IPS DF 19.7 (cell line): ENCODE data around the gene GNG7.
"Not testable (repeated sequence)": the region's sequence is repeated elsewhere in the genome, so short reads cannot be mapped to it uniquely, and the experiment has no call there.

Experiments
- DNase-seq: peaks from one replicate; pipeline ENCODE4 v3.0.0-alpha.2; 2013; ENCODE audit warnings: low read depth, low spot score

GNG7 gene

DNA sequence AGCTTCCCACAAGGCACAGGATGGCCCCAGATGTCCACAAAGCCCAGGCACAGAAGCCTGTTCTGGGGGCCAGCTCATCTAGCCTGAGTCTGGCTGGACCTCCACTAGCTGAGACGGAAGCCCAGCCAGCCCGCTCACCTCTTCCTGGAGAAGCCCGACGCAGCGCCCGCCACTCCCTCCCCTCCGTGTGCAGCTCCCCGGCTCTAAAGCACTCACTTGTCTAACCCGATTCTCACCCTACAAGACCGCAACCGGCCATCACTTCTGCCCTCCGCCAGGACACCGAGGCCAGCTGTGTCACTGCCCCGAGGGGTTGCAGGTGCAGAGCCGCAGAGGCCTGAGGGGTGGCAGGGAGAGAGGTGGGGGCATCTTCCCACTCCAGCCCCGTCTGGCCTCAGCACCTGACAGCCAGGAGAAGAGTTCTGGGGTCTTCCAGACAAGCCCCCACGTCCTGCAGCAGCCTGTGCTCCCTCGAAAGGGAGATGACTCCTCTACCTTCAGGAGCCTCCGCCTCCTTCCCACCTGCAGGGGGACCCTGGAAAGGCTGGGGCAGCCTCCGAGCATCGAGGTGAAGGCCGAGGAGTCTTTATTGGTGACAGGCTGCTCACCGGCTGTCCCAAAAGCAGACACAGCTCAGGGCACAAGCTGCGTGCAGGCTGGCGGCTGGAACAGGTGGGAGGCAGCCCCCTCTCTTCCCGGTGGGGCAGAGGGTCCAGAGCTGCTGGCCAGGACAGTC, 24.6 kb upstream of the GNG7 start:
- DNase-seq: no peak

DNA sequence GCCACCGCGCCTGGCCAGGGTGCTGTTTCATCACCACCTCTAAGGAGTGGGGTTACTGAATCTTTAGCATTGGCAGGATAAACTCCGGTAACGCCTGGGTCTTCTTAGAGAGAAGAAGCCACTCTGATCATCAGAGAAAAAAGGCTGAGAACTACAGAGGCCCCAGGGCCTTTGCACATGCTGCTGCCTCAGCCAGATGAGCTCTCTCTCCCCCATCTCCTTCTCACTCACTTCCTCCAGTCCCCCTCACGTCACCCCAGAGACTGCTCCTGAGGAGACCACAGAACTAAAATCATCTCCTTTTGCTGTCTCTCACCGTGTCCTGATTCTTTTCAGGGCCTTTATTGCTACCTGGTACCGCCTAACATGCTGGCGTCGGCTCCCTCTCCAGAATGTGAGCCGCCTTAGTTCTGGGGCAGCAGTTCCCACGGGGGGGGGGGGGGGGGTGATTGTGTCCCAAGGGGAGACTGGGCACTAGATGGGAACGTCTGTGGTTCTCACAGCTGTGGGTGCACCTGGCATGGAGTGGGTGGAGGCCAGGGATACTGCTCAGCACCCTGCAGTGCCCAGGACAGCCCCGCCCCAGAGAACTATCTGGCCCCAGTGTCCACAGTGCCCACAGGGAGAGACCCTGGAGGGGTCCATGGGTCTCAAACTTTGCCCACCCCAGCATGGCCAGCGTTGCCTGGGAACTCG, 23.8 kb upstream of the GNG7 start:
- no peak for DNase-seq

GRCh38 chr19:2724148-2724557, 21.7 kb upstream of the GNG7 start:
- DNase-seq: no peak

- no peak for DNase-seq
Observed at GRCh38 chr19:2723747-2724146, 21.3 kb upstream of the GNG7 start.

GRCh38 chr19:2723345-2723715, 20.8 kb upstream of the GNG7 start:
- DNase-seq: no peak

DNA sequence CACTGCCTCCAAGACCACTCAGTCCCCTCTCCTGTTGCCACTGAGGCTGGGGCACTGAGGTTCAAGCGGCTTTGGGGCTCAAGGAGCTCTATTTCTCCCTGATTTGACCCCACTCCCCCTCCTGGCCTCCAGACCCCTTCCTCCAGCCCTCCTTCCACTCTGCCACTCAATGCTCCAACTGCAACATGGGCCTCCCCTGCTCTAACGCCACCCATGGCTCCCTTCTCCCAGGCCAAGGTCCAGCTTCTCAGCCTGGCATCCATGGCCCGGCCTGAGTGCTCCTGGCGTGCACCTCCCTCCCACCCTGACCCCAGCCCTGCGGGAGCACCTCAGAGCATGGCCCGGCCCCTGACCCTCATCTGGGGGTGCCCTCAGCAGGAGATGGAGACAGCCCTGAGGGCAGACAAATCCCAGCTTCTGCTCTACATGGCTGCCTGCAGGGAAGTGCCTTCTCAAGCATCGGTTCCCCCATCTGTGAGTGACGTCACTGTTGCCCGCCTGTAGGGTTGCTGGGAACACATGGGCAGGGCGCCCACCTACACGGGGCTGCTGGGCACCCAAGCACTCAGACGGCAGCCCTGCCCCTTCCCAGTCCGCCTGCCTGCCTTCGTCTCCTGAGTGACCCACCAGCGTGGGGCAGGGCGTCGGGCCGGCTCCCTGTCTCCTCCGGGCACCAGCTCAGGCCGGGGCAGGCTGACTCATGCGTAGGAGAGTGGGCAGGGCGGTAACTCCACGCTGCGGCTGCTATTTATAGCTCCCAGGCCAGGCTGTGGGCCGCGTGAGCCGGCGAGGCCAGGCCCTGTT, 20.2 kb upstream of the GNG7 start:
- no peak for DNase-seq

DNA sequence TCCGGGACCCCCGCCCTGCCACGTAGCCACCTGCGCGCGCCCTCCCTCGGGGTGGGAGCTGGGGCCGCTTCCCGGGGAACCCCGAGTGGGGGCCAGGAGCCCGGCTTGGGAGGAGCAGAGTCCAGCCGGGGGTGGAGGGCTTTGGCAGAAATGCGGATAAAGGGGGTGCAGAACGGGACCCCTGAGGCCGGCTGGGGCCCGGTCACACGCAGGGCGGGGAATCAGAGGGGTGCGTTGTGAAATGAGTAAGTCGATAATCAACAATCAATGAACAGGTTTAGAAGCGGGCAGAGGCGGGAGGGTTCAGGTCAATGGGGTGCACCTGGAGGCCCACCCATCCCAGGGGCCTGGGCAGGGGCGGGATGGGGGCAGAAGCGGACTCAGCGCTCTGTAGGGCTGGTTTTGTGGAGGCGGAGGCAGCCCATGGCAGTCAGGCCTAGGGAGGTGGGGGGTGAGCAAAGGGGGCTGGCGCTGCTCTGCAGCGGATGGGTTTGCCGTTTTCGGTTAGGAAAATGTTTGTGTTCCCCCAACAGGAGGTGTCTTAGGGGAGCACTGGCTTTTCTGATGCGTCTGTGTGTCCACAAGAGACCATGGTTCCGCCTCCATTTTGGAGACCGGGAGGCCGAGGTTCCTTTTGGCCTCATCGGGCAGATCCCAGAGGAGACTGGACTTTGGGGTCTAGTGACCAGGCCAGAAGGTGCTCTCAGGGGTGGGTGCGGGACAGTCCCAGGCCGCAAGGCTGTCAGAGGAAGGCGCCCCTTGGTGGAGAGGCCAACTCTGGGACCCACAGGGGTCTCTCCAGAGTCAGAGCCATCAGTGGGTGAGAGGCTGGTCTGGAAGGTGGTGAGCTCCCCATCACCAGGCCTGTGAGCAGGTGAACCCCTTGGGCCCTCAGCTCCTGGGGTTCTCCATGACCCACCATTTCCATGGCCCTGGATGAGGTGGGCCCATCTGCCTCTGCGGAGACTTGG, 19.4 kb upstream of the GNG7 start:
- DNase-seq: no peak

DNA sequence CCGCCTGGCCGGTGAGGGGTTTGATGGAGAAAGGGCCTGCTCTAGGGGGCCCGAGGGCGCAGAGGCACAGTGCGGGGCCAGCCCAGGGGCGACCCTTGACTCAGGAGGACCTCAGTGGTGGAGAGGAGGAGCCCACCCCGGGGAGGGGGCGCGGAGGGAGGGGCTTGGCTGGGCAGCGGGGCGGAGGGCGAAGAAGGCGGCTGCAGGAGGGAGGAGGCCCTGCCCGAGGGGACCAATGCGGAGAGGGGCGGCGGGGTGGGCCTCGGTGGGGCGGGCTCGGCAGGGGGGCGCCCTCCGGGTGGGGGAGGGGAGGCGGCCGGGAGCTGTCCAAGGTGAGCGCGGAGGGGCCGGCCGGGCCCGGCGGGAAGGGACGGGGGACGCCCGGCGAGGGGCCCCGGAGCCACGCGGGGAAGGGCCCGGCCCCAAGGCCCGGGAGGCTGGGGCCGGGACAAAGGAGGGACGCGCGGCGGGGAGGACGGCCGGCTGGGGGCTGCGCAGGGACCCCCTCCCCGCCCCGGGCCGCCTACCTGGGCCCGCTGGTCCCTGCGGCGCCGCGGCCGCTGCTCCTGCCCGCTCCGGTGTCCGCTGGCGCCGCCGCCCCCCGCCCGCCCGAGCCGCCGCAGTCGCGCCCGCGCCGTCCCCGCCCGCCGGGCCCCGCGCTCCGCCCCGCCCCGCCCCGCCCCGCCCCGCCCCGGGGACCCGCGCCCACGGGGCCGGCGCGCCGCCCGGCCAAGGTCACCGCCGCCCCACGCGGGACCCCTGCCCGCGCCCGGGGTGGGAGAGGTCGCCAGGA, 18.5 kb upstream of the GNG7 start, which contains the start of gene DIRAS1:
TSS of gene DIRAS1 (minus strand) at position 596 of the 793 bp plus-strand sequence. CDS start 3,566 bp downstream, outside the sequence.
- DNase-seq: no peak

DNA sequence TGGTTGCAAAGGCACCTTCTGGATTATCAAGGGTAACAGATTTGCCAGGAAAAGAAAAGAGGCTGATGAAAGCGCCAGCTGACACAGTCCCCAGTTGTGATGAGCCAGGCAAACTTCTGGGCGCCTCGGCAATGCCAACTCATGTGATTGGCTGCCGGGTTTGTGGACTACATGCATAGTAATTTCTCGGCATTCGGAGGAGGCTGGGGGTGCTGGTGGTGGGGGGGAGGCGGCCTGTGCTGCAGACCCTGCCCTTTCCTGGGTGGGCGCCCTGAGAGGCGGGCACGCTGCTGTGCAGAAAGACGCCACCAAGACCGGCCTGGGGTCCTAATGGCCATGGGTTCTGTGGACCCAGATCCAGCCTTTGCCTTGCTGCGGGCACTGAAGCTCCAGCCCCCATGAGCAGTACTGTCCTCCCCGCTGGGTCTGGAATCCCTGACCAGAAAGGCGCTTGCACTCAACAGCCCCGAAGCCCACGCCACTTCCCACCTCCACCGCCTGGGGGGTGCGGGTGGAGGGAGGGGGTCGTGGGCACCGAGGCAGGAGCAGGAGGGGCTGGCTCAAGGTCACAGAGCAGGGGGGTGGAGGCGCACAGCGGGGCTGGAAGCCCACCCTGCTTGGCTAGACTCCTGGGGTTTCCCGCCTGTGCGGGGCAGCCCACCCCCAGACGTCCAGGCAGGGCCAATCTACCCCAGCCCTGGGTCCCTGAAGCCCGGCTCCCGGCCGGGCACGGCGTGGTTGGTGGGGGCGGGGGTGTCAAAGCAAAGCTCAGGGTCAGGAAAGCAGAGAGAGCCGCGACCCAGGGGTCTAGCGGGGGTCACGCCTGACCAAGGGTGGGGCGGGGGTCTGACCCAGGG, 17.7 kb upstream of the GNG7 start:
- no peak for DNase-seq

DNA sequence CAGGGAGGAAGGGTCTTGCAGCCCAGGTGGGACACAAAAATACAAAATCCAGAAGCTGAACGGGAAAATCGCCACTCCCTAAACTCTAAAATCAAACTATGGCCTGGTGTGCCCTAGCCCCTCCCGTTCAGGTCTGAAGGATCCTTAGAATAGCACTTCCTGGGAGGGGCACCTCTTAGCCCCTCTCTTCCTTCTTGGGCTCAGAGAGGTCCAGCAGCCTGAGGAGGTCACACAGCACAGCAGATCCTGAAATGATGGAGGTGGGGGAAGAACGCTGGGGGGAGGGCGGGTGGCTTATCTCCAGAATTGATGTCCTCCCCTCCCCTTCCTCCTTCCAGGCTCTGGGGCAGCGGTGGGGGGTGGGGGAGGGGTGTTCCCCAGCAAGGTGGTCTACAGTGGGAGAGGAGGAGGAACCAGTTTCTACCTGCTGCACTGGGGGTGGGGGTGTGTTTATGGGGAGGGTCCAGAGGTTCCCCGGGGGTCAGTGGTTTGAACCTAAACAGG, 16.8 kb upstream of the GNG7 start:
- no peak for DNase-seq

DNA sequence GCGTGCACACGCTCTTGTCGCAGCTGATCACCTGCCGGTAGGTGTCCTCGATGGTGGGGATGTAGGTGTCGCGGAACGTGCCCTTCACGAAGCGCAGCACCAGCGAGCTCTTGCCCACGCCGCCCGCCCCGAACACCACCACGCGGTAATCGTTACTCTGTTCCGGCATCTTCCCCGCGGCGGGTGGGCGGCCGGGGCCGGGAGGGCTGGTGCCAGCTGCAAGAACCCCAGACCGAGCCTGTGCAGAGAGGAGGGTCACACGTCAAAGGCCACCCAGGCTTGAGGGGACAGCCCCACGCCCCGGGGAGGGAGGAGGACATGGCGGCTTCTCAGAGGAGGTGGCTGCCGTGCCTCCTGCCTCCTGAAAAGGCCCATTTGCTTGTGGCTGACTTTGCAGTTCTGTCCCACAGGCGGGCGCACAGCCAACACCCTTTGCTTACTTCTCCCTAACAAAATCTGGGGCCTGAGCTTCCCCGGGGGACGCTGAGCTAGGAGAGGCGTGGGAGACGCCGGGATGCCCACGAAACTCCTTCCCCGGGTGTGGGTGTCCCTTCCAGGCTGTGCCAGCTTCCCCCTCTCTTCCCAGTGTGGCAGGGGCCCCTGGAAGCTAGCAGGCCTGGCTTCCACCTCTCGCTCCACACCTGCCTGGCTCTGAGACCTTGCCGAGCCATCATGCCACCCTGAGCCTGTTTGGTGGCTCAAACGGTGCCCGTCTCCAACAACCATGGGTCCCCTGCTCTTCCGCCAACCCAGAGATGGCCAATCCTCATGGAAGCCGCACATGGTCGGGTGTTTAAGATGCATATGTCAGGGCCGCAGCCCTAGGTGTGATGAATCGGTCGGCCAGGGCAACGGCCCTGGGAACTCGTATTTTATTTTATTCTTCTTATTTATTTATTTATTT, 15.4 kb upstream of the GNG7 start:
- no peak for DNase-seq

DNA sequence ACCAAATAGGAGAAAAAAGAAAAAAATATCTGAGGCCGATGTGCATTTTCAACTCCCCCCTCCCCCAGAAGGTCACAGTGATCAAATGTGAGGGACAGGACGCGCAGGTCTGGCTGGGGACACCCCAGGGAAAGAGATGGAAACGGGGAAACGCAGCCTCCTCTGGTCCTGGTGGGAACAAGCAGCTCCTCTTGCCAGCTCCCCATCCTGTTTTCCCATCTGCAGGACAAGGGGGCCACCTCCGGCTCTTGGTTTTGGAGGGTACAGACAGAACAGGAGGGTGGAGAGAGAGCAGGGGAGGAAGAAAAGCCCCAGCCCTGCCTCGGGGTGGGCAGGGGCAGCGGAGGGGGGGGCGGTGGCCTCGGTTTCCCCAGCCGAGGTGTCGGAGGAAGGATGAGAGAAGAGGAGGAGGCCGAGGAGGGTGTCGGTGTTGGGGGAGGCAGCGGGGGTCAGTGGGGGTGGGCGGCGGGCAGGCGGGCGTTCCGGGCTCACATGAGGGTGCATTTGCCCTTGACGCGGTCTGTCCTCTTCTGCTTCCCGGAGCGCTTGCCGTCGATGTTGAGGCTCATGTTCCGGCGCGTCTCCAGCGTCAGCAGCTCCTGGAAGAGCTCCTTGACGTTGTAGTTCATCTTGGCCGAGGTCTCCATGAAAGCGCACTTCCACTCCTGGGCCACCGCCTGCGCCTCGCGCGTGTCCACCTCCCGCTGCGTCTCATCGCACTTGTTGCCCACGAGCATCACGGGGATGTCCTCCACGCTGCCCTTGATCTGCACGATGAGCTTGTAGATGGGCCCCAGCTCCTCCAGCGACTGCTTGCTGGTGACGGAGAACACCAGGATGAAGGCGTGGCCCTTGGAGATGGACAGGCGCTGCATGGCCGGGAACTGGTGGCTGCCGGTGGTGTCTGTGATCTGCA, 14.5 kb upstream of the GNG7 start:
- DNase-seq: no peak

DNA sequence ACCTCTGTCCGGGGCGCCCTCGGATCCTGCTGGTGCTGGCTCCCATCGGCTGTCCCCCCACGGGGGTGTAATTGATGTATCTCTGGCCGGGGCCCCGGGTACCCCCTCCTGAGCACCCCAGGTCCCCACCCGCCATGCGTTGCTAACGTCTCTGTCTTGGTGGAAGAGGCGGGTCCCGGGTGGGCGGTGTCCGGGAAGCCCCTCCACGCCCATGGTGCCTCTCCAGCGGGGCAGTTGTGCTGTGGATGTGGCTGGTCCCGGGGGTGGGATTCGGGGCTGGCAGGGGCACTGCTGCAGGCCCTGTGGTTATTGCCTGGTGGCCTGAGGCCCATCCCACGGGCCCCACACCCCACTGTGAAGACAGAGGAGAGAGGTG, 13.8 kb upstream of the GNG7 start:
- DNase-seq: no peak

DNA sequence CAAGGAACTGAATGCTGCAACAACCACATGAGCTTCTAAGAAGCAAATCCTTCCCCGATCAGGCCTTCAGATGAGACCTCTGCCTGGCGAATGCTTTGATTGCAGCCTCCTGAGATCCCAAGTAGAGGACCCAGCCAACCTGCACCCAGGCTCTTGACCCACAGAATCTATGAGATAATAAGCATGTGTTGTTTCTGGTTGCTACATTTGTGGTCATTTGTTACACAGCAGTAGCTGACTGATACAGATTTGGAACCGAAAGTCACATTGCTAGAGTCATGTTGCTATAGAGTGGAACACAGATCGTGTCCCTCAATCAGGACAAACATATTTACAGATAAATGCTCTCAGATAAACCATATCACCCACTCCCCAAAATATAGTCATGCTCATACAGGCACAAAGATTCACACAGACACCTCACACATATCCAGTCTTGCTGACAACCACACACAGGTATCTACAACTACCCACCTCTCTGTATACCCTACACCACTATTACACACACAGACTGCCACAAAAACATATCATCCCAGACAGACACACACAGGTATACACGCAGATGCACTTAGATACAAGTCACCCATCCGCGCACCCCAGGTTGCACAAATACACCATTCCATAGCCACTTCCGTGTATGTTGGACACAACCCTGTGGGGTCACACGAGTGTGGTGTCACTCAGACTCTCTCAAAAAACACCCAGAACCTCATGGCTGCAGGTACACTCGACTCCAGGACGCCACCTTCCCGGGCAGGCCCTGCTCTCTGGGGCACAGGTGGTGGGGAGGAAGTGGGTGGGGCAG, 13.2 kb upstream of the GNG7 start:
- no peak for DNase-seq

- DNase-seq: no peak
Observed at GRCh38 chr19:2714531-2715269, 12.2 kb upstream of the GNG7 start.

DNA sequence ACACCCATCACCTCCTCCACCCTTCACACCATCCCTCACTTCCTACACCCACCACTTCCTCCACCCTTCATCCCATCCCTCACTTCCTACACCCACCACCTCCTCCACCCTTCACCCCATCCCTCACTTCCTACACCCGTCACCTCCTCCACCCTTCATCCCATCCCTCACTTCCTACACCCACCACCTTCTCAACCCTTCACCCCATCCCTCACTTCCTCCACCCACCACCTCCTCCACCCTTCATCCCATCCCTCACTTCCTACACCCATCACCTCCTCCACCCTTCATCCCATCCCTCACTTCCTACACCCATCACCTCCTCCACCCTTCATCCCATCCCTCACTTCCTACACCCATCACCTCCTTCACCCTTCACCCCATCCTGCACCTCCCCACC, 11.6 kb upstream of the GNG7 start:
- DNase-seq: not testable (repeated sequence)
